Myocyte (in vitro differentiated cells): ENCODE measurements around the gene SSR2. TPM values are rescaled to one million over a fixed set of nuclear protein-coding genes. Genes with fewer than 3 reads are reported as not detected.
A peak's percentile ranks its signal among the peaks of the same experiment; 100 is the strongest.

Experiments used
- DNase-seq: peaks from one replicate; pipeline ENCODE4 v3.0.0-alpha.2; 2012; ENCODE audit warnings: low read depth
- total RNA-seq: library from RNA; depleted of rRNA; stranded (reverse); fragments of >200 nt; gene quantifications from 2 replicates; pipeline ENCODE4 v1.2.3, GENCODE V29; 2014

Gene SSR2
- total RNA-seq, 1 donor from 2014 or later = 222 TPM

DNA sequence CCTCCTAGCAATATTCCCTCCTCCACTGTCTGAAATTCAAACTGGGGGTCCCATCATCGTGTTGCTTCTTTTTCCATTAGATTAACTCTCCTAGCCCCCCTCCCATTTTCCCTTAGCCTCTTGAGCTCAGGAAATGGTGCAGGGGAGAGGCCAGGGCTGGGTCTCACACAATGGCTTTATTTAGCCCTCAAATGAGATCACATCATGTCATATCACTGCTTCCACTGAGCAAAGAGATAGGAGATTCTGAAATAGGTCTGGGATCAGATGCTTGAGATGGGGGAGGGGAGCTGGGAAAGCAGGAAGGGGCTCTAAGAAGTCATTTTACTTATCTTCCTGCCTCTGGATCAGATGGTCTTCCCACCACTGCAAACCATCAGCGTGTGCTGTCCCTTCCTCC lies 24.6 kb downstream of the SSR2 start:
- no peak for DNase-seq

DNA sequence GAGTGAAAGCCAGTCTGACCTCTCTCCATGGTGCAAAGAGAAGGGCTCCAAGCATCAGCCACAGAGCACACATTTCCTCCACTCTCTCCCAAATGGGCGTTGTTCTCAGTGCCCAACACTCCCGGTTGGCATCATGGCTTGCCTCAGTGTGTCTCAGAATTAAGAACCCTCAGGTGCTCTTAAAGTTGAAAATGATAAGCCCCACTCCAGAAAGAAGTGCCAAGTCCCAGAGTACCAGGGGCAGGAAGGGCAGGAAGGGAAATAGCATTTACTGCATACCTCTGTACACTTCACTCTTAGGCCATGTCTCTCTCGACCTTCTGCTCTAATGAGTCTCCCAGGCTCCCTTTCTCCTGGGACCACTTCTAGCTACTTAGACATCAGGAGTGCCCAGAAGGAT lies 27.2 kb downstream of the SSR2 start:
- DNase-seq = no peak

DNA sequence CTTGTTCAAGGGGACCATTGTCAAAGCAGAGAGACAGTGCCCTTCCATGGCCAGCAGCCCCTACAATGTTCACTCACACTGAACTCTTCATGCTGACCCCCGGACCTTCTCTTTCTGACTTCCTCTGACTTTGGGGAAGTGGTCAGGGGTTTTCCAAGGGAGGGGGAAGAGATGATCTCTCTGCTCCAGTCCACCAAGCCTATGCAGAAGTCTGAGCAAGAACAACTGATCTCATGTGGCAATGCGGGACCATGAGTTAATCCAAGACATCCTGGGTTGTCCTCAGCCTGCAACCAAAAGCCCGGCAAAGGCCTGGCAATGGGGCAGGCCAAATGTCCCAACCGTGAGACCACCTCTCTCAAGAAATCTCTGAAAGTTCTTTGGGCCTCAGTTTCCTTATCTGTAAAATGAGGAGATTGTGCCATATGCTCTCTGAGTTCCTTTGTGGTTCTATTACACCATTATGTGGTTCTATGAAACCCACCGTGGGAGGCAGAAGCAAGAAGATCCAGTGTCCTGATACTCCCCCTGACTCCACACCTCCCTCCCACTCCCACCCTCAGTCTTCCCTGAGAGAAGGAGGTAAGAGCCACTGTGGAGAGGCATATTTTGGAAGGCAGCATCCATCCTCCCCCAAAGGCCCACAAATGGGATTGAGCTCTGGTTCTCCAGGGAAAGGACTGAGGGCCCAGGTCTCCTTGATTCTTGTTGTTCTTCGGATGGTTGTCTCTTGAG lies 30.6 kb downstream of the SSR2 start:
- DNase-seq = no peak

DNA sequence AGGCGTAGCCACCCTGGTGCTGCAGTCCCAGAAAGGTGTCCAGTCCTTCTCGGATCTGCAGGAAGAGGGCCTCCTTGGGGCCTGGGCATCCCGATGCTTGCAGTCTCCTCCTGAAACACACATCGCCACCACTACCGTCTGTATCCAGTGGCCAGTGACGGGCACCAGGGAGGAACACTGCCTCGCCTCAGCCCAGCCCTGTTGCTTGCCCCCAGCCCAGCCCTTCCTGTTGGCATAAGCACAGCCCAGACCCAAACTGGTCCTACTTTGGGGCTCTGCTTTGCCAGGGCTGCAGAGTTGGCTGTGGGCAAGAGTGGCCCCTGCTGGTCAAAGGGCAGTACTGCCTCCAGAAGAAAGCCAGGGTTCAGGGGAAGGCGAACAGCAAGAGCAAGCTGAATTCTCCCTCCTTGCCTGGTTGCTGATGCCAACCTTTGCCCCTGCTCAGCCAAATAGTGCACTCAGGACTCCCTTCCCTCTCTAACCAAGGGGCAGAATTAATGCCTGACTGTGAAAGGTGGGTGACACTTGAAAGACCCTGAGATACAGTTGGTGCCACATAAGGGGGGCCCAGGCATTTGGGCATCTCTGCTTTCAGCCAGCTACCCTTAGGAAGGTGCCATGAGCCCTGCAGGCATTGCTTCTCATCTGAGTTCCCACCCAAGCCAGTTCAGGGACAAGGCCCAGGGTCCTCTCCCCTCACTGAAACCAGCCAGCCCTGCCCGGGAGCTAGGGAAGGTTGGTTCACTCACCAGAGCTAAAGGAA lies 31.3 kb downstream of the SSR2 start:
- peak; percentile 80 for DNase-seq

DNA sequence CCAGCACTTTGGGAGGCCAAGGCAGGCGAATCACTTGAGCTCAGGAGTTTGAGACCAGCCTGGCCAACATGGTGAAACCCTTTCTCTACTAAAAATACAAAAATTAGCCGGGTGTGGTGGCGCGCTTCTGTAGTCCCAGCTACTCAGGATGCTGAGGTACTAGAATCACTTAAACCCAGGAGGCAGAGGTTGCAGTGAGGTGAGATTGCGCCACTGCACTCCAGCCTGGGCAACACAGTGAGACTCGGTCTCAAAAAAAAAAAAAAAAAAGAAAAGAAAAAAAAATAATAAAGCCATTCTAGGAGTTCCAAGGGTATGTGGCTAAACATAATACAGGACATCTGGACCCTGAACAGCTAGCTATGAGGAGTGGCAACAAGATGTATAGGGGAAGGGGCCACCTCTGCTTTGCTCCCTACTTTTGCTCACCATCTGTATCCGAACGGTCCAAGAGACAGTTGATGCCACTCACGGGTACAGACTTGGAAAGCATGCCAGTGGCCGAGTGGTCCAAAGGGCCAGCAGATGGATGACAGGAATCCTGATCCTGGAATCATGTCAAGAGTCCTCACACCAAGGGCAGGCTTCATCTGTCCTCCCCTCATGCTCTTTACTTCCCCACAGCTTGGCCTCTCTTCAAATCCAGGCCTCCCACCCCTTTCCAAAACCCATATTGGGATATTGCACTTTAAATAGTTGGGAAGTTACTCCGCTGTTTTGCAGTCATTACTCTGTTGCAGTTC lies 35.7 kb downstream of the SSR2 start:
- DNase-seq = peak; percentile 13

DNA sequence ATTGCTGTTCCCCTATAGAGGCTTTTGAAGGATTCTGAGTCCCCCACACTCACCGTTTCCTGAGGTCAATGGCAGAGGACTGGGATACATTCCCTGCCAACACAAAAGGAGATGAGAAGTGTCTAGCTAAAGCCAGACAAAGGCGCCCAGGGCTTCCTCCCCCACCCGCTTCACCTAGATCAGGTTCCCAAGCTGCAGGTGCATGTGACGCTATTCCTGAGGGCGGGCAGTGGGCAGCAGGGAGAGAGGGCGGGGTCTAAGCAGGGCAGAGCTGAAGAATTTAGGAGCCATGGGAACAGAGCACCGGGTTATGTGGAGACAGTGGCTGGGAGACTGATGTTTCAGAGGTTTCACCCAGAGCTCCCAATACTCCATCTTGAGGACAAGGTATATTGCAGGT lies 36.4 kb downstream of the SSR2 start:
- no peak for DNase-seq

DNA sequence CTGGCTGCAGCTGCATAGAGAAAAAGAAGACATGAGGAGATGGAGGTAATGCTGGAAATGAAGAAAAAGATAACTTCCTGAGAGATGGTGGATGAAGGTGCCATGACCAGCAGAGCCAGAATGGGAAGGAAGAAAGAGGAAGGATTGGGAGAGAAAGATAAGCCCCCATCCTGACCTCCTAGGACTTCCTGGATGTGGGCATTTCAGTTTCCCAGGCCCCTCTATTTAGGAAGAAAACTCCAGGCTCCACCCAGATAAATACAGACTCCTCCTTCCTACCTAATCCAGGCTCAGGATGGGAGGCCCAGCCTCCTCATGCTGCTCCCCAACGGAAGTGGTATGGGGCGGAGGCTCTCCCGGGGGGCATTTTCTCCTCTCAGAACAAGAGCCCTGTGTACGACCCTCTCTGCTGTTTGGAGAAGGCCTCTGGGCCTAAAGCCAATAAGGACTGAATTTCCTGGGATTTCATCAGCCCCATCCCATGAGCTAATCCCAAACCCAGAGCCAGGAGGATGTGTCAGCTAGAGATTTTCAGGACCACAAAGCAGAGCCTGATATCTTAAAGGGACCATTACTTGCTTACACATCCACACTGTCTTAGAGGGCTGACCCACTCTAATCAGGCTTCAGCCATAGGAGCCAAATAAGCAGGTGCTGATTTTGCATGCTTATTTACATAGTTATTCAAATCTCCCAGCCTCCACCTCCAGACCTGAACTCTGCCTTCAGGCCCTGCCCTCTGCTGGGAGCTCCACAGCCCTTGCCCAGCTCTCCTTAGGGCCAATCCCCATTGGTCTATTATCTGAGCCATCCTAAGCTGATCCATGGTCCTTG lies 37.3 kb downstream of the SSR2 start:
- peak; percentile 86 for DNase-seq

DNA sequence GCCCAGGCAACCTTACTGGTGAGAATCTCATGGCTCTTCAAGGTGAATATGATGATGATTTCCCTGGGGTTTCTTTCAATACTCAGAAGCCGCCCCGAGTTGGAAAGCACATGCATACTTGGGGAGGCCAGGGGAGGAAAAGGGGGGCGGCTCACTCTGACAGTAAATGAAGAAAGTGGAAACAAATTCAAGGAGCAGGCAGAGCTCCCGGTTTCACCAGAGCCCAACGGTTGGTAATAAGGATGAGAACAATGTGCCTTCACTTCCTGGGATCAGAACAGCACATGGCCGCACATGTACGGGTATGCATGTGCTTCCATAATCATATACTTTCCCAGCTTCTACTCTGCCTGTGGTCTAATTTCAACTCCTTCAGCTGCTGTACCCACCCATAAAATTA lies 38.6 kb downstream of the SSR2 start:
- DNase-seq = no peak

DNA sequence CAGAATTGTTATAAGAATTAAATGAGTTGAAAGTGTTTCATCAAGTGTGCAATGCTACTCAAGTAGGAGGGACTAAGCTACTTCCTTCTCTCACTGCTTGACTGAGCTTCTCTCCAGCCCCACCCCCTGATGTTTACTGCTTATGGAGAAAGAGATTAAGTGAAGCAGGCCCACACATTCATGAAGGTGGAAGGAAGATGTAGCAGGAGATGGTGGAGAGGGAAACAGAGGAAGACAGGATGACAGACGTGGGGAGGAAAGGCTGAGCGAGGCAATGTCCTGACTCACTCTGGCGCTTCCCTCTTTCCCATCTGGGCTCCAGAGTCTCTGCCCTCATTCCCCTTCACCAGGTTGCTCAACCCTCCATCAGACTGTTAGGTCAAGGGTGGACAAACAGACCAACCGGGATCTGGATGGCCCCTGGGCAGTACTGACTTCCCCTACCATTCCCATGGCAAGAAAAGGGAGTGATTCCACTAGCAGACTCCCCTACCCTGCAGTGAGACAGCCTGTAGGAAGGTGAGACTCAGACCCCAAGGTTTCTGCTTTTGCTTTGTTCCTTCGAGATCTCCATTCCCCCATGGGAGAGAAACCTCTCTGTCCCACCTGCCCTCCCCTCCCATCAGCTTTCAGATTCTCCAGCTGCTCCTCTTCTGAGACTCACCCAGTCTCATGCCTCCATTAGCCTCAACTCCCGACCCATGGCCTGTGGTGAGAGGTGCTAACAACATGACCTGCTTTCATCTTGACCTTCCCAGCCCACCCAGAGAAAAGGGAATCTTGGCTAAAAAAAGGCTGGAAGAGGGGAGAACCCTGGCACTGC lies 39.3 kb downstream of the SSR2 start:
- DNase-seq = peak; percentile 39

DNA sequence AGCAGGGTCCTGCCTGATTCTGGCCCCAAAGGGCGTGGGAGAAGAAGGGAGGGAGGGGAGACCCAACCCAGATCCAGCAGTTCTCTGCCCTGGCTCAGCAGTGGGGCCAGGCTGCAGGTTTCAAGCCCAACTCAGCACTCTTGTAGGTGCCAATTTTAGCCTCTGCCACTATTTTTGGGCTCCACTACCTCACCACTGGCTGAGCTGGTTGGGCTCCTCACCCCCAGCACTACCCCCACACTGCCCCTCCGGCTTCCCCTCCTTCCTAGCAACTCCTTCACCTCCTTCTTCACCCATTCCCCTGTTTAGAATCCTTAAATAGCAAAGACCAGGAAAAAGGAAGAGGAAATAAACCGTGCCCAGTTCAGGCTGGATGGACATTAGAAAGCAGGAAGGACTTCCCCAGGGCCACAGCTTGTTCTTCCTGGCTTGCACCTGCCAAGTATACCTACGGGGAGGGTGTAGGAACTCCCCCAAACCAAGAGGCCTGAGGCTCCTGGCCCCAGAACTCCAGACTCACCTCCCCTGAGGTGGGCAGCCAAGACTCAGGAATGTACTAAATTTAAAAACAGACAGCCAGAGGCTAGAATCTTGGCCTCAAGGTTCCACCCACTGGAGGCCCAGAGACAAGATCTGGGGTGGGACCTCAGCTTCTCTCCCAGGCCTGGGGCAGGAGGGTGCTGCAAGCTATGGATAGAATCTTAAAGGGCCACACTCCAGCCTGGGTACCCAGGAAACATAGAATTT lies 41.0 kb downstream of the SSR2 start:
- DNase-seq = peak; percentile 83

DNA sequence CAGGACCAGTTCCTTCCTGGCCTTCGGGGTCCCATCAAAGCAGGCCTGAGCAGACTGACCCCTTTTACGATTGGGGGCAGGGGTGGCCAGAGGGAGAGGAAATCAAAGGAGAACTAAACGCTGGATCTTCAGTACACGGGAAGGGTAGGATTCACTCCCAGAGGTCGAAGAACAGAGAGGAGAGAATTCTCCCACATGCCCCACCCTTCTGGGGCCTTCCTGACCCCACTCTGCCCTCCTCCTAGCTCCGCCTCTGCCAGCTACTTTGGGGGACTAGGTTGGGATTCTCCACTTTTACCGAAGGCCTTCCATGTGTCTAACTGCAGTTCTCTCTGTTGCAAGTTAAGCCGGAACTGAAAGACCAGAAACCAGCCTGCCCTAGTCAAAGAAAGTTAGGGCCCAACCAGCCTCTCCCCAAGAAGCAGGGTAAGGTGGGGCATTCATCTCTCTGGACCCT lies 41.8 kb downstream of the SSR2 start:
- DNase-seq = peak; percentile 66

DNA sequence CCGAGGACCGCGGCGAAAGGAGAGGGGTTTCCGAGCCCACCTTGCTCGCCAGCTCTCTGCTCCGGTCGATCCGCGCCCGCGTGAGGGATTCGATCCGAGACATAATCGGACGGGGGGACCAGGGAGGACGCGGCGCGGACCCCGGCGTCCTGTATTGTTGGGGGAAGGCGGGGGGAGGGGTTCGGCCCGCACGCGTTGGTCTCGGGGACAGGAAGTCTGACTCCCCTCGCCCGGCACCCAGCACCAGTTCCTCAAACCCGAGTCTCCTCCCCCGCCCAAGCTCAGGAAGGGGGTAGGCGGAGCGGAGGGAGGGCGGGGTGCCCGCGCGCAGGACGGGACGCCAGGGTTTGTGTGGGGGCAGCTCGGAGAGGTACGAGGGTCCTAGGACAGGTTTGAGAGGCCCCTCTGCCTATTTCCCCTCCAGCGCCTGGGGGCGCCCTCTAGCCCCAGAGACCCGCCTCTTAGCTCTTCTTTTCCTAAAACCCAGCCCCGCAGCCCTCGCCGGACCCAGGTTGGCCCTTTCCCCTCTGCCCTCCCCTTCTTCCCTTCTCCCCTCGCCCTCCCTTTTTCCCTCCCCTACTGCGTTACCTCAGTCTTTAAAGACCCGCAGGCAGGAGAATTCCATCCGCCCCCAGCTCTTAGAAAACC lies 42.3 kb downstream of the SSR2 start, which contains the start of gene ARHGEF2:
Gene ARHGEF2, minus strand, starts transcription at position 223 of the 648 bp plus-strand sequence. Its CDS starts 120 bp downstream, at position 103.
- peak; percentile 89 for DNase-seq

DNA sequence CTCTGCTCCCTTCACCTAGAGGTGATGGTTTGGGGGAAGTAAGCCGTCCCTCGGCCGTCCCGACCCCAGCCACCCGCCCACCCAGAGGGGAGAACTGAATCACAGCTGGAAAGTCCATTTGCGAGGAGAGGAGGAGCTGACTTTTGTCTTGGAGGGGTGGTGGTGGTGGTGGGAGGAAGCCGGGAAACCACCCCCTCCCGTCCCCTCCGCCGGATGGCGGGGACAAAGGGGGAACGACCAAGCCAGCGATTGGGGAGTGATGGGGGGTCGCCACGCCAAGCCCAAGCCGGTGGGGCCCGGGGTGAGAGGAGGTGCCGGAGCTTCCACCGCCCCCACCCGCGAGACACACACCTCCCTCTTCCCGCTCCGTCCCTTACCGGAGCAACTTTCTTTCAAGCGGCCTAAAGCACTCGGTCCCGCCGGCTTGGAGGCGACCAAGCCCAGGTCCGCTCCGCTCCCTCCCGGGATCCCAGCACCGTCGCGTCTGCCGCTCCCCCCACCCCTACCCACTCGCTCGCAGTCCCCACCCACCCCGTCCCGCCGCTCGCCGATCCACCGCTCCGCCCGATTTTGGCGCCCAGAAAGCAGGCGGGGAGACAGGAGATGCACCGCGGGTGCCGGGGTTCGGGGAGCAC lies 42.9 kb downstream of the SSR2 start:
- DNase-seq = peak; percentile 58

DNA sequence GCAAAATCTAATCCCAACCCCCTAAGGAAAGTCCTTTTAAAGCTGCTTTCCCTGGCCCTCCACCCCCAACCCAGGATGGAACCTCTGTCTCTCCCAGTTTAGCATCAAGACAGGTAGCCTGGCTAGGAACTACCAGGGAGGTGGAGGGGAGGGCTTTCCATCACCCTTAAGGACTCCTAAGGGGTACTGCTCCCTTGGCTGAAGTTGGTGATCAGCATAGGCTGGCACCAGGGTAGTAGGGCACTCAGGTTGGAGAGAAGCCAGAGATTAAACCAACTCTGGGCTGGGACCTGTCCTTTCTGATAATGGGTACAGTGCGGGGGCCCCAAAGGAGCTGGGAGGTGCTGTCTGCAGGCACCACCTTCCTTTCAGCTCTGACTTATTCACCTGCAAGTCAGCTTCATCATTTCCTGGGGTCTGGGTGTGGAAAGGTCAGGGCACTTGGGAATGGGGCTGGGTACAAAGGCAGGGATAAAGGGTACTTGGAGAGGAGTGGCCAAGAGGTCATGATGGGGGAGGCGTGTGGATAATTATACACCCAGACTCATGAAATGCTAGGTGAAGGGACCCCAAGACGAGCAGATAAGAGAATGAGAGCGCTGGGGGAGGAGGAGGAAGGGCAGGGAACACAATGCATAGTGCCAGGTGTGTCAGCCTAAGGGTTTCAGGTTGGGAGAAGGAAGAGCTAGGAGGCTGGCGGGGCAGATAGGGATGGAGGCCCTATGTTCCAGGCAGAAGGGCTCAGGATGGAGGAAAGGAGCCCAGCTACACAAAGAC lies 43.6 kb downstream of the SSR2 start:
- peak; percentile 58 for DNase-seq

DNA sequence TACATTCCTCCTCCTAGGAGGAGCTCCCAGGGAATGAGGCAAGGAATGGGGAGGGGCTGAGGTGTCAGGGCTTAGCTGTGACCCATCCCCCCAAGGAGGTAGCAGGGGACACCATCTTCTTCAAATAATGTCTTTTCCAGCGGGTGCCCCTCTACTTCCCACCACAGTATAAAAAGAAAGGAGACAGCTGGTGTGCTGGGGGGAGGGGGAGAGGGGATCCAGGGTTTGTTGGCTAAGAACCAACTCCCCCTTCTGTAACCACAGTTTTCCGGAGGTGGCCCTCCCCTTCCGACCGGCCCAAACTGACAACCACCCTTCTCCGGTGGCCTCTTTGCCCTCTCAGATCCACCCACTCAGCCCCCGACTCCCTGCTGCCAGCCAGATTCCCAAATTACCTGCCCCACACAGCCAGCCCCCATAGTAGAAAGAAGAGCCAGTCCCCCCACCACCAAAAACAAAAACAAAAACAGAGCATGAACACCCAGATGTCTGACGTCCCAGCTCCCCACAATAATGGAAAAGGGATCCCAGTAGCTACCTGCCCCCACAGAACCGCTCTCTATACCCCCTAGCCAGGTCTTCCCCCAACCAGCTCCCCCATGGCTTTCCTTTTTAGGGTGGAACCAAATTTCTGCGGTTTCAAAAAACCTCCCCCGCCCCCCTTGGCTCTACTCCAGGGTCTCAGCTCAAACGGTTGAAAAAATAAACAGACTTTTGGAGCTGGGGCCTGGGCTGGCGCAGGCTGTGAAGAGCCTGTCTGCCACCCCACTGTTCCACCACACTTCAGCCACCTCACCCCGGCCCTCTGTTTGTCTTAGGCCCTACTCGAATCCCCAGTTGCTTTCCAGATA lies 44.5 kb downstream of the SSR2 start:
- DNase-seq = peak; percentile 92

DNA sequence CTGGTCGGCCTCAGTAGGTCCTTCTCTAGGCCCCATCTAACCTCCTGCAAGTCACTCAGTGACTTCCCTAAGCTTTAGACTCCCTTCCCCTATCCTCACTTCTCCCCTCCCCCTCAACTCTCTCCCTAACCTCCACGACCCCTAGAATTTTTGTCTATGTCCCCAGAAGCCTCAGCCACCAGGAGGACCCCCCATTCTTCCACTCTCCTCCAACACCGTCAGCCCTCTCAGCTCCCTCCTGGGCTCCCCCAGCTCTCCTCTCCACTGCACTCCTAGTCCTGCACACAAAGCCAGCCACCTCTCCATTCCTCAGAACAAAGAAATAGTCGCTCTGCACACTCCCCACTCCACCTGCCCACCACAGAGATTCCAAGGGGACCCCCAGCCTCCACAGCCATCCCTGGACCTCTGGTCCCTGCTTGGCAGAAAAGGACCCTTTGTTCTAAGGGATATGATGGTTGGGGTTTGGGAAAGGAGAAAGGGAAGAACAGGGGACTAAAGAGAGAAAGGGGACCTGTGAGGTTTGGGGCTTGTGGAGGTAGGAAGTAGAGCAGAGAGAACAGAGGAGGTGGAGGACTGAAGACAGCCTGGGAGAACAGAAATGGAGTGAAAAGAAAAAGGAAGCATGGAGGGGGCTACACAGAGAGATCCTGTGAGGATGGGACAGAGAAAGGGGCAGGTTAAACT lies 45.2 kb downstream of the SSR2 start:
- DNase-seq = no peak
